Trophoblast cell (in vitro differentiated cells and primary cell): Measurements from ENCODE around the gene KMT5B.

Source experiments
- DNase-seq, 2 donors: peaks; one replicate each; pipeline ENCODE4 v3.0.0-alpha.2; 2016
- H2AFZ ChIP-seq: 2 replicates; pipeline ENCODE4 v1.6.1; 2013; ENCODE audit warnings: low read length, moderate library complexity, mild to moderate bottlenecking; ENCODE audit not compliant: insufficient read depth, poor library complexity
- H2AK5ac ChIP-seq: 2 replicates; pipeline ENCODE4 v1.6.1; 2013; ENCODE audit warnings: mild to moderate bottlenecking, low read length
- H2BK120ac ChIP-seq: 2 replicates; pipeline ENCODE4 v1.6.1; 2013; ENCODE audit warnings: low read length, mild to moderate bottlenecking, moderate library complexity; ENCODE audit not compliant: insufficient read depth, poor library complexity
- H2BK12ac ChIP-seq: 2 replicates; pipeline ENCODE4 v1.6.1; 2013; ENCODE audit warnings: mild to moderate bottlenecking, low read length, moderate library complexity
- H2BK5ac ChIP-seq: 2 replicates; pipeline ENCODE4 v1.6.1; 2013; ENCODE audit warnings: low read length, low read depth, moderate library complexity, mild to moderate bottlenecking; ENCODE audit not compliant: poor library complexity
- H3K14ac ChIP-seq: 2 replicates; pipeline ENCODE4 v1.6.1; 2013; ENCODE audit warnings: mild to moderate bottlenecking, low read length
- H3K18ac ChIP-seq: 2 replicates; pipeline ENCODE4 v1.6.1; 2013; ENCODE audit warnings: mild to moderate bottlenecking, low read length
- H3K23ac ChIP-seq: 2 replicates; pipeline ENCODE4 v1.6.1; 2013; ENCODE audit warnings: low read length
- H3K27ac ChIP-seq: 2 replicates; pipeline ENCODE4 v1.5.1; 2013; ENCODE audit warnings: low read depth, mild to moderate bottlenecking, inconsistent platforms, low read length, moderate library complexity
- H3K27me3 ChIP-seq: 2 replicates; pipeline ENCODE4 v1.6.1; 2013; ENCODE audit warnings: inconsistent platforms, mild to moderate bottlenecking, low read length, moderate library complexity; ENCODE audit not compliant: insufficient read depth
- H3K36me3 ChIP-seq, 2 experiments: 1 replicate in 1 of 2; 2 replicates in 1 of 2; pipeline ENCODE4 v1.6.1; 2013; ENCODE audit warnings: low read length in 2 of 2, mild to moderate bottlenecking in 2 of 2, moderate library complexity in 1 of 2; ENCODE audit not compliant: insufficient read depth in 2 of 2, control insufficient read depth in 1 of 2
- H3K4ac ChIP-seq: 2 replicates; pipeline ENCODE4 v1.6.1; 2013; ENCODE audit warnings: low read depth, mild to moderate bottlenecking, low read length, moderate library complexity
- H3K4me1 ChIP-seq, 2 experiments: 1 replicate in 1 of 2; 2 replicates in 1 of 2; pipeline ENCODE4 v1.6.1; 2013; ENCODE audit warnings: low read length in 2 of 2, mild to moderate bottlenecking in 2 of 2, moderate library complexity in 1 of 2; ENCODE audit not compliant: insufficient read depth in 2 of 2, control insufficient read depth in 1 of 2
- H3K4me2 ChIP-seq: 2 replicates; pipeline ENCODE4 v1.6.1; 2013; ENCODE audit warnings: inconsistent platforms, mild to moderate bottlenecking, low read length, moderate library complexity
- H3K4me3 ChIP-seq: 2 replicates; pipeline ENCODE4 v1.5.1; 2013; ENCODE audit warnings: mild to moderate bottlenecking, low read depth, low read length, inconsistent platforms
- H3K79me1 ChIP-seq: one replicate; pipeline ENCODE4 v1.6.1; 2013; ENCODE audit warnings: low read length
- H3K79me2 ChIP-seq: 2 replicates; pipeline ENCODE4 v1.6.1; 2013; ENCODE audit warnings: low read length, mild to moderate bottlenecking; ENCODE audit not compliant: control insufficient read depth, insufficient read depth, poor library complexity
- H3K9ac ChIP-seq: 2 replicates; pipeline ENCODE4 v1.6.1; 2013; ENCODE audit warnings: mild to moderate bottlenecking, low read length
- H3K9me3 ChIP-seq: 2 replicates; pipeline ENCODE4 v1.6.1; 2013; ENCODE audit warnings: low read depth, mild to moderate bottlenecking, control low read depth, inconsistent platforms, low read length; ENCODE audit not compliant: insufficient read depth
- H4K12ac ChIP-seq: 2 replicates; pipeline ENCODE4 v1.6.1; 2013; ENCODE audit warnings: low read depth, mild to moderate bottlenecking, low read length, moderate library complexity
- H4K8ac ChIP-seq: 2 replicates; pipeline ENCODE4 v1.6.1; 2013; ENCODE audit warnings: low read depth, mild to moderate bottlenecking, low read length, moderate library complexity
- H4K91ac ChIP-seq: one replicate; pipeline ENCODE4 v1.6.1; 2013; ENCODE audit warnings: low read depth, mild to moderate bottlenecking, low read length, moderate library complexity
- WGBS: extraction: QIAGEN DNeasy Blood & Tissue Kit; methylation state at CpG from one replicate; pipeline ENCODE4 v1.1.7; 2013; ENCODE audit warnings: missing lambda C conversion rate; ENCODE audit not compliant: insufficient read length, insufficient coverage; ENCODE audit errors: extremely low coverage; 5-methylcytosine and 5-hydroxymethylcytosine counted together

Gene KMT5B

DNA sequence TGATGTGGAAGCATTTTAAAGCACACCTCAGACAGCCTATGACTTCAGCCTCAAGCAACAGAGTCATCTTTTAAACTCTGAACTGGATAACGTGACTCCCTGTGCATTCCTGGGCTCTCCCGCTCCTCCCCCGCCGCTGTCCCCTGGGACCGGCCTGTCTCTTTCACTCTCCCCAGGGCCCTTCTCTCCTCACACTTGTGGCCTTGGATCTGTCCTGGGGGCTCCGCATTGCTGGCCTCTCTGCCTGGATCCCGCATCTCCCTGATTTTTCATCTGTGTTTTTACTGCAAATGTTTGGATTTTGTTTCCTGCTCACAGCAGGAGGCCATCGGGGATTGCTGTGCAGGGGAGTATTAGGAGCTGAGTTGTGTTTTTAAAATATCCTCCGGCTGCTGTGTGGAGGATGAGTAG is 43.2 kb upstream of the KMT5B start:
- WGBS: no CpG with 5 or more reads among the region's 9 CpGs
- H3K23ac ChIP-seq: no peak overlapping the region
- no peaks in the 10 kb centered on the region for H3K4me1 ChIP-seq

GRCh38 chr11:68255526-68255925 is 42.4 kb upstream of the KMT5B start:
- Histone ChIP-seq H3K9ac (no peak overlapping the region), H3K4me1 (no peaks in the 10 kb centered on the region), H3K79me1 (no peaks in the 10 kb centered on the region), H4K8ac (no peak overlapping the region), H4K91ac (no peak overlapping the region), H3K4me3 (no peak overlapping the region), H2AFZ (no peak overlapping the region), H3K27me3 (no peaks in the 10 kb centered on the region), H3K27ac (no peak overlapping the region), H2BK12ac (no peak overlapping the region), H3K4ac (no peak overlapping the region), H4K12ac (no peak overlapping the region), H2BK5ac (no peak overlapping the region), H3K4me2 (no peak overlapping the region), H3K9me3 (peaks cover 4% of the 10 kb centered on the region), H2BK120ac (no peak overlapping the region), H3K18ac (no peak overlapping the region), H3K23ac (no peak overlapping the region), H3K36me3 (peaks cover 0 to under 1% of the 10 kb centered on the region in 2 experiments), H3K14ac (no peak overlapping the region), H2AK5ac (no peak overlapping the region), H3K79me2 (no peaks in the 10 kb centered on the region)
- DNase-seq: no peak
- WGBS: no CpG with 5 or more reads among the region's 13 CpGs

More for the DNA sequence above, 43.2 kb upstream of the KMT5B start:
- peaks cover 5% of the 10 kb centered on the region for H3K9me3 ChIP-seq
- H4K12ac ChIP-seq: no peak overlapping the region
- DNase-seq: no peak
- H3K4me3 ChIP-seq: no peak overlapping the region
- no peaks in the 10 kb centered on the region for H3K79me2 ChIP-seq
- no peak overlapping the region for H4K8ac ChIP-seq
- H4K91ac ChIP-seq: no peak overlapping the region
- H2AK5ac ChIP-seq: no peak overlapping the region
- no peak overlapping the region for H3K4ac ChIP-seq
- no peak overlapping the region for H2BK5ac ChIP-seq
- H3K27ac ChIP-seq: no peak overlapping the region
- H3K18ac ChIP-seq: no peak overlapping the region
- H2BK12ac ChIP-seq: no peak overlapping the region
- no peak overlapping the region for H2BK120ac ChIP-seq
- H3K27me3 ChIP-seq: no peaks in the 10 kb centered on the region
- peaks cover 3 to 7% of the 10 kb centered on the region in 2 experiments for H3K36me3 ChIP-seq
- H3K4me2 ChIP-seq: no peak overlapping the region
- no peak overlapping the region for H3K14ac ChIP-seq
- no peaks in the 10 kb centered on the region for H3K79me1 ChIP-seq
- no peak overlapping the region for H3K9ac ChIP-seq
- H2AFZ ChIP-seq: no peak overlapping the region

GRCh38 chr11:68254421-68254820 is 41.3 kb upstream of the KMT5B start:
- Histone ChIP-seq H3K27ac (no peak overlapping the region), H3K4me3 (no peak overlapping the region), H3K14ac (no peak overlapping the region), H3K36me3 (no peaks in the 10 kb centered on the region), H3K18ac (no peak overlapping the region), H3K79me2 (no peaks in the 10 kb centered on the region), H3K79me1 (no peaks in the 10 kb centered on the region), H2AK5ac (no peak overlapping the region), H3K4ac (no peak overlapping the region), H2BK120ac (no peak overlapping the region), H3K9me3 (peaks cover 3% of the 10 kb centered on the region), H3K27me3 (no peaks in the 10 kb centered on the region), H2BK5ac (no peak overlapping the region), H3K4me1 (no peaks in the 10 kb centered on the region), H3K9ac (no peak overlapping the region), H3K23ac (no peak overlapping the region), H4K91ac (no peak overlapping the region), H2AFZ (no peak overlapping the region), H3K4me2 (no peak overlapping the region), H4K12ac (no peak overlapping the region), H2BK12ac (no peak overlapping the region), H4K8ac (no peak overlapping the region)
- no CpG with 5 or more reads among the region's 14 CpGs for WGBS
- no peak for DNase-seq

- Histone ChIP-seq H3K27ac (no peak overlapping the region), H3K4me2 (no peak overlapping the region), H3K4ac (no peak overlapping the region), H3K9me3 (peaks cover 3% of the 10 kb centered on the region), H3K4me3 (no peak overlapping the region), H3K18ac (no peak overlapping the region), H2BK5ac (no peak overlapping the region), H3K4me1 (no peaks in the 10 kb centered on the region), H4K8ac (no peak overlapping the region), H3K23ac (no peak overlapping the region), H2AFZ (no peak overlapping the region), H2BK12ac (no peak overlapping the region), H3K79me2 (no peaks in the 10 kb centered on the region), H3K36me3 (no peaks in the 10 kb centered on the region), H3K9ac (no peak overlapping the region), H4K12ac (no peak overlapping the region), H3K79me1 (no peaks in the 10 kb centered on the region), H3K14ac (no peak overlapping the region), H2AK5ac (no peak overlapping the region), H3K27me3 (no peaks in the 10 kb centered on the region), H2BK120ac (no peak overlapping the region), H4K91ac (no peak overlapping the region)
- no CpG with 5 or more reads among the region's 3 CpGs for WGBS
- no peak for DNase-seq
Observed at GRCh38 chr11:68251765-68252164, 38.7 kb upstream of the KMT5B start.
